Thyroid gland (tissue), 4 donors: Measurements from ENCODE around the gene GPX8. TPM values are rescaled to one million over a fixed set of nuclear protein-coding genes. Genes with fewer than 3 reads are reported as not detected.

Experiments
- DNase-seq, 2 donors: peaks; one replicate each; pipeline ENCODE4 v3.0.0-alpha.2; 2019
- H3K27ac ChIP-seq, 3 donors: fragments of 200-600 bp; sonication (generic); 1 replicate in 2 of 3; 2 replicates in 1 of 3; pipeline ENCODE4 v1.5.1; 2016 to 2019; ENCODE audit warnings: mild to moderate bottlenecking in 1 of 3, moderate library complexity in 1 of 3
- H3K27me3 ChIP-seq: fragments of 200-600 bp; sonication (generic); one replicate; pipeline ENCODE4 v1.5.1; 2019
- H3K36me3 ChIP-seq, 2 donors: fragments of 200-600 bp; sonication (generic); one replicate each; pipeline ENCODE4 v1.5.1; 2016 to 2019
- H3K4me1 ChIP-seq, 2 donors: fragments of 200-600 bp; sonication (generic); one replicate each; pipeline ENCODE4 v1.5.1; 2017 to 2019
- H3K4me3 ChIP-seq, 3 donors: fragments of 200-600 bp; sonication (generic); replicated peaks in 1 of 3; 1 replicate in 2 of 3; 2 replicates in 1 of 3; pipeline ENCODE4 v1.5.1; 2016; ENCODE audit warnings: mild to moderate bottlenecking in 1 of 3
- H3K9me3 ChIP-seq: fragments of 200-600 bp; sonication (generic); one replicate; pipeline ENCODE4 v1.5.1; 2017
- POLR2A ChIP-seq, 2 donors: fragments of 450-650 bp; IDR thresholded peaks; one replicate each; pipeline ENCODE4 v1.6.1; 2017; ENCODE audit warnings: antibody characterized with exemption in 2 of 2, mild to moderate bottlenecking in 2 of 2, moderate library complexity in 1 of 2
- WGBS, 2 donors: methylation state at CpG; one replicate each; pipeline ENCODE4 v1.1.5; 2017; 5-methylcytosine and 5-hydroxymethylcytosine counted together
- intact Hi-C: fragments of 100-400 bp; cut with DNase I; formaldehyde crosslinking; loops from one replicate; pipeline ENCODE4 v1.15.1; 2023
- total RNA-seq, 4 donors: library from RNA; depleted of rRNA; stranded (reverse); fragments of >200 nt; gene quantifications; one replicate each; pipeline ENCODE4 v1.2.3, GENCODE V29; 2016
- TF ChIP-seq, protein P1 (sequence below), 6 experiments: fragments of 200-600 bp in 3 of 6; fragments of 450-650 bp in 3 of 6; sonication (generic) in 3 of 6; IDR thresholded peaks; one replicate each; pipeline ENCODE4 v1.5.1; 2016 to 2019; ENCODE audit warnings: antibody characterized with exemption in 6 of 6, mild to moderate bottlenecking in 2 of 6, inconsistent platforms in 1 of 6, moderate library complexity in 1 of 6

Gene GPX8
- 10 to 100 TPM; 34.0 to 44.0 (median 36.8) TPM for total RNA-seq

DNA sequence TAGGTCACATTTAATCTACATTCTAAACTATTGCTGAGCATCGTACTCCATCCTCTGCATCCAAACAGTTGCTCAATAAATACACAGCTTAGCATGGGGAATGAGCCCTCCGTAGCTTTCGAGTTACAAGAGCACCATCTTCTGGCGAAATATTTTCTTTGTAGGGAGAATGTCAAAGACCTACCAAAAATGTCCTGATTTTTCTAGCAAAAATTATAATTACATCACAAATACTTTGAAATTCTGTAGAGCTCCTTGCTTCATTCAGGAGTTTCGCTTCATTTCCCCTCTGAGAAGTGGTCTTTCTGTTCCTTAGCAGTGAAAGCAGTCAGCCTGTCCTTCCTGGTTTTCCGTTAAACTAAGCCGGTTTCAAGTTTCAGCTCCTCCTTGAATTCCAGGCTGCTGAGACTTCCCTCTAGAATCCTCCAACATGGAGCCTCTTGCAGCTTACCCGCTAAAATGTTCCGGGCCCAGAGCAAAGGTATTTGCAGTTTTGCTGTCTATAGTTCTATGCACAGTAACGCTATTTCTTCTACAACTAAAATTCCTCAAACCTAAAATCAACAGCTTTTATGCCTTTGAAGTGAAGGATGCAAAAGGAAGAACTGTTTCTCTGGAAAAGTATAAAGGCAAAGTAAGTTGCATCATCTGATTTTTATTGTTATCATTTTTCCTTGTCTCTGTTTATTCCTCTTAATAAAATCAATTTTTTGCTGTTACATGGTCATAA is at the start of gene GPX8:
TSS of gene GPX8 (plus strand) at position 409 of the 730 bp plus-strand sequence. CDS start at position 431, 22 bp downstream.
- no peaks in the 10 kb centered on the region for H3K36me3 ChIP-seq
- H3K4me3 ChIP-seq, result peak within 1 kb of the TSS in 2 of 3 donors; percentile 14 to 22
- DNase-seq, result peak; percentile 38 to 47
- H3K9me3 ChIP-seq, result no peaks in the 10 kb centered on the region
- no peaks in the 10 kb centered on the region for H3K27me3 ChIP-seq
- intact Hi-C loops, result loop anchor here (10.0 kb wide), 1 partner anchor 255 kb away; no protein-coding TSS in a partner anchor
- peak in 1 of 2 donors; percentile 57 for TF ChIP-seq POLR2A (IDR thresholded peaks at IDR 0.05)
- TF ChIP-seq, protein P1, sequence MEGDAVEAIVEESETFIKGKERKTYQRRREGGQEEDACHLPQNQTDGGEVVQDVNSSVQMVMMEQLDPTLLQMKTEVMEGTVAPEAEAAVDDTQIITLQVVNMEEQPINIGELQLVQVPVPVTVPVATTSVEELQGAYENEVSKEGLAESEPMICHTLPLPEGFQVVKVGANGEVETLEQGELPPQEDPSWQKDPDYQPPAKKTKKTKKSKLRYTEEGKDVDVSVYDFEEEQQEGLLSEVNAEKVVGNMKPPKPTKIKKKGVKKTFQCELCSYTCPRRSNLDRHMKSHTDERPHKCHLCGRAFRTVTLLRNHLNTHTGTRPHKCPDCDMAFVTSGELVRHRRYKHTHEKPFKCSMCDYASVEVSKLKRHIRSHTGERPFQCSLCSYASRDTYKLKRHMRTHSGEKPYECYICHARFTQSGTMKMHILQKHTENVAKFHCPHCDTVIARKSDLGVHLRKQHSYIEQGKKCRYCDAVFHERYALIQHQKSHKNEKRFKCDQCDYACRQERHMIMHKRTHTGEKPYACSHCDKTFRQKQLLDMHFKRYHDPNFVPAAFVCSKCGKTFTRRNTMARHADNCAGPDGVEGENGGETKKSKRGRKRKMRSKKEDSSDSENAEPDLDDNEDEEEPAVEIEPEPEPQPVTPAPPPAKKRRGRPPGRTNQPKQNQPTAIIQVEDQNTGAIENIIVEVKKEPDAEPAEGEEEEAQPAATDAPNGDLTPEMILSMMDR (IDR thresholded peaks at IDR 0.05), result peak in 5 of 6 experiments; percentile 14 to 76 (median 52)
- H3K4me1 ChIP-seq, result no peaks in the 10 kb centered on the region
- H3K27ac ChIP-seq, result peak within 1 kb of the TSS; percentile 59 to 81 (median 69)
- 2% methylated on average over 10 of the region's 10 CpGs for WGBS, 2 donors

- no peak for DNase-seq
- H3K9me3 ChIP-seq, result no peaks in the 10 kb centered on the region
- no peaks in the 10 kb centered on the region for H3K36me3 ChIP-seq
- H3K4me1 ChIP-seq, result no peaks in the 10 kb centered on the region
- no peaks in the 10 kb centered on the region for H3K27me3 ChIP-seq
- intact Hi-C loops, result no loop called here
- H3K27ac ChIP-seq, result no peak overlapping the region
- 90 to 92% methylated on average over 2 of the region's 2 CpGs for WGBS, 2 donors
- no peak overlapping the region for H3K4me3 ChIP-seq
- no peak for TF ChIP-seq POLR2A (IDR thresholded peaks at IDR 0.05)
- TF ChIP-seq, protein P1 (IDR thresholded peaks at IDR 0.05), result no peak
Observed at GRCh38 chr5:55110217-55110616, 49.8 kb upstream of the GPX8 start.

DNA sequence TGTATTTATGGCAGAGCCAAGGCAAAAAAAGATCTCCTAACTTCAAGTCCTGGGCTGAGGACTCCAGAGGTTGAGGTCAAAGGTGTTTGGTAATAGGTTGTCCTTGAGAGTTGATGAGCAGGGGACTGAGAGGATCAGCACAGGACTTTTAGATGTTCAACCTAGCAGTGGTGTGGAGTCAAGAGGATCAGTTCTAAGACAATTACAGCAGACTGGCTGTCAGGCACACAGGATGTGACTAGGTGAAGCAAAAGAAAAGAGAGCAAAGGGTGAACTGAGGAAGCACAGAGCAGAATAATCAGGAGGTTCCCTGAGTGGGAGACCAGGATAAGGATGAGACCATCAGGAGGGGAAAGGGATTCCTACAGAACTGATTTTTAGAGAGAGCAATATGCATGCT is 46.6 kb upstream of the GPX8 start:
- H3K4me1 ChIP-seq, result no peaks in the 10 kb centered on the region
- DNase-seq, result no peak
- no peaks in the 10 kb centered on the region for H3K36me3 ChIP-seq
- no peak for TF ChIP-seq POLR2A (IDR thresholded peaks at IDR 0.05)
- TF ChIP-seq, protein P1 (IDR thresholded peaks at IDR 0.05), result no peak
- no peak overlapping the region for H3K27ac ChIP-seq
- no peak overlapping the region for H3K4me3 ChIP-seq
- intact Hi-C loops, result no loop called here
- no peaks in the 10 kb centered on the region for H3K9me3 ChIP-seq
- no peaks in the 10 kb centered on the region for H3K27me3 ChIP-seq

DNA sequence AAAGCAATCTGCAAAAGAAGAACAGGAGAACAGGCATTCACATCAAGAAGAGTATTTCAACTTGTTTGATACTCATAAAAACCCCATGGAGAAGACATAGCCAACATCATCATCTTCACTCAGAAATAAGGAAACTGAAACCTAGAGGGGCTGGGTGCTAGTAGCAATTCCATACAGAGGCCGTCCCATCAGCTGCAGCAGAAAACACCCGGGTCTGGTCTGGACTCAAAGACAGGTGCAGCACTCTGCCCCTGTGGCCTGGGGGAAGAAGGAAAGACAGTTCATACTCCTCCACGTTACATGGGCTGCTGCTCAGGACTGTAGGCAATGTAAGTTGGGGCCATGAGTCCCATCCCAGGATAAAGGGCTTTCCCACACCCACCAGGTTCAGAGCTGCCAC is 45.9 kb upstream of the GPX8 start:
- 70 to 92% methylated on average over 3 of the region's 3 CpGs for WGBS, 2 donors
- Histone ChIP-seq H3K36me3 (no peaks in the 10 kb centered on the region), H3K4me3 (no peak overlapping the region), H3K27ac (no peak overlapping the region), H3K27me3 (no peaks in the 10 kb centered on the region), H3K9me3 (no peaks in the 10 kb centered on the region), H3K4me1 (no peaks in the 10 kb centered on the region)
- TF ChIP-seq, protein P1 (IDR thresholded peaks at IDR 0.05), result no peak
- TF ChIP-seq POLR2A (IDR thresholded peaks at IDR 0.05), result no peak
- intact Hi-C loops, result no loop called here
- DNase-seq, result no peak

GRCh38 chr5:55123365-55123764 is 36.6 kb upstream of the GPX8 start:
- intact Hi-C loops, result no loop called here
- no peaks in the 10 kb centered on the region for H3K9me3 ChIP-seq
- 71 to 72% methylated on average over 3 of the region's 3 CpGs for WGBS, 2 donors

More at GRCh38 chr5:55123365-55123764, 36.6 kb upstream of the GPX8 start:
- Histone ChIP-seq H3K4me3 (no peak overlapping the region), H3K27me3 (no peaks in the 10 kb centered on the region), H3K4me1 (no peaks in the 10 kb centered on the region), H3K36me3 (no peaks in the 10 kb centered on the region), H3K27ac (no peak overlapping the region)
- no peak for TF ChIP-seq POLR2A (IDR thresholded peaks at IDR 0.05)
- TF ChIP-seq, protein P1 (IDR thresholded peaks at IDR 0.05), result no peak
- DNase-seq, result no peak
